Measurements from ENCODE around the gene RAPGEF2. TPM values are rescaled to one million over a fixed set of nuclear protein-coding genes. Genes with fewer than 3 reads are reported as not detected.

Gene RAPGEF2
- total RNA-seq, 1 experiment from 2014 or later: 37.1 TPM

- Mint-ChIP-seq H3K4me1 (peaks cover 30 to 34% of the 10 kb centered on the region in 2 experiments), H3K9me3 (peaks cover 3 to 6% of the 10 kb centered on the region in 2 experiments; a peak in 4 of 5 replicates), H3K27me3 (ENCODE audit: low read depth) (no peaks in the 10 kb centered on the region), H3K36me3 (ENCODE audit: insufficient read depth in 1 of 3, low read depth in 3 of 3) (no peaks in the 10 kb centered on the region; a peak in 1 of 7 replicates), H3K27ac (no peak overlapping the region), H3K4me3 (no peak overlapping the region)
- no peaks in the 10 kb centered on the region for H3K27me3 ChIP-seq (ENCODE audit: insufficient read depth, low read length)
- H3K9me3 ChIP-seq (ENCODE audit: control insufficient read depth, low read depth, low read length): no peaks in the 10 kb centered on the region
- H2AFZ ChIP-seq (ENCODE audit: low read length): no peak overlapping the region
- no peak overlapping the region for H4K91ac ChIP-seq (ENCODE audit: insufficient read length, low read depth, low read length)
- H2BK20ac ChIP-seq (ENCODE audit: low read depth, low read length, poor library complexity, severe bottlenecking): no peak overlapping the region
- no CpG with 5 or more reads among the region's 3 CpGs for WGBS (ENCODE audit: extremely low coverage, insufficient read length, low lambda C conversion rate)
- no peak overlapping the region for H3K18ac ChIP-seq (ENCODE audit: insufficient read length, low read depth, low read length)
- no peak overlapping the region for H3K23ac ChIP-seq (ENCODE audit: insufficient read length, low read depth, low read length)
- H2BK5ac ChIP-seq (ENCODE audit: insufficient read length, low read length): no peak overlapping the region
- no peak overlapping the region for H3K14ac ChIP-seq (ENCODE audit: insufficient read depth, low read length)
- no peak overlapping the region for H3T11ph ChIP-seq (ENCODE audit: low read length)
- H4K8ac ChIP-seq (replicated peaks; ENCODE audit: insufficient read length, low read depth, low read length): no peak overlapping the region
- no peak overlapping the region for H2BK120ac ChIP-seq (ENCODE audit: low read depth, low read length, poor library complexity, severe bottlenecking)
- no peak overlapping the region for H2BK12ac ChIP-seq (ENCODE audit: insufficient read length, low read depth, low read length)
- no peaks in the 10 kb centered on the region for H3K79me1 ChIP-seq (ENCODE audit: insufficient read depth, low read depth, low read length, poor library complexity, severe bottlenecking)
- H3K4me1 ChIP-seq (ENCODE audit: insufficient read depth, low read length): no peaks in the 10 kb centered on the region; the same call in 1 of the 2 replicates
- H3K4me2 ChIP-seq (ENCODE audit: insufficient read depth, insufficient read length, low read length): no peak overlapping the region
- no peaks in the 10 kb centered on the region for H4K20me1 ChIP-seq (ENCODE audit: control insufficient read depth, insufficient read depth, insufficient read length)
- no peak overlapping the region for H3K27ac ChIP-seq (ENCODE audit: insufficient read length, low read depth, low read length)
- no peaks in the 10 kb centered on the region for H3K23me2 ChIP-seq (ENCODE audit: insufficient read length, low read depth, low read length, poor library complexity, severe bottlenecking)
- H3K9ac ChIP-seq (ENCODE audit: extremely low read depth, insufficient read length, low read length): no peak overlapping the region
- no peak for DNase-seq
- no peak overlapping the region for H3K56ac ChIP-seq (ENCODE audit: insufficient read length, low read depth, low read length)
- H4K5ac ChIP-seq (ENCODE audit: insufficient read length, low read depth, low read length): no peak overlapping the region
- H3K79me2 ChIP-seq (ENCODE audit: insufficient read depth, low read length): no peaks in the 10 kb centered on the region
- H3K4ac ChIP-seq (ENCODE audit: low read depth, low read length): no peak overlapping the region
- no peak overlapping the region for H2AK5ac ChIP-seq (ENCODE audit: insufficient read length, low read length)
- no peak for TF ChIP-seq CTCF (conservative IDR thresholded peaks at IDR 0.05)
- no peak overlapping the region for H2BK15ac ChIP-seq (ENCODE audit: low read depth, low read length)
Measured at GRCh38 chr4:159069922-159070321, 33.0 kb upstream of the RAPGEF2 start.
